Astrocyte (in vitro differentiated cells and primary cell): ENCODE results near the gene SPPL3. TPM values are rescaled to one million over a fixed set of nuclear protein-coding genes. Genes with fewer than 3 reads are reported as not detected.

Source experiments
- DNase-seq: peaks from one replicate; pipeline ENCODE4 v3.0.0-alpha.2; 2010; ENCODE audit warnings: low read depth
- FAIRE-seq: peaks from 2 replicates; lab custom pipeline; 2011; peaks lifted over from hg19 to GRCh38; lab: Jason Lieb, UNC
- H2AFZ ChIP-seq: 2 replicates; pipeline ENCODE4 v1.6.0; 2012; ENCODE audit warnings: low read depth, low read length, inconsistent platforms
- H3K27ac ChIP-seq: 2 replicates; pipeline ENCODE4 v1.5.1; 2011; ENCODE audit warnings: low read depth, low read length, inconsistent platforms
- H3K27me3 ChIP-seq: 2 replicates; pipeline ENCODE4 v1.6.0; 2011; ENCODE audit warnings: low read length, inconsistent platforms; ENCODE audit not compliant: insufficient read depth
- H3K36me3 ChIP-seq: 2 replicates; pipeline ENCODE4 v1.5.1; 2011; ENCODE audit warnings: low read length, inconsistent platforms; ENCODE audit not compliant: insufficient read depth
- H3K4me1 ChIP-seq: 2 replicates; pipeline ENCODE4 v1.5.1; 2011; ENCODE audit warnings: low read length, inconsistent platforms; ENCODE audit not compliant: insufficient read depth
- H3K4me2 ChIP-seq: 2 replicates; pipeline ENCODE4 v1.6.0; 2012; ENCODE audit warnings: low read length, inconsistent platforms
- H3K4me3 ChIP-seq: 2 replicates; pipeline ENCODE4 v1.5.1; 2011; ENCODE audit warnings: low read depth, mild to moderate bottlenecking, low read length, inconsistent platforms; ENCODE audit not compliant: insufficient read depth
- H3K79me2 ChIP-seq: 2 replicates; pipeline ENCODE4 v1.6.0; 2012; ENCODE audit warnings: mild to moderate bottlenecking, low read length, inconsistent platforms; ENCODE audit not compliant: insufficient read depth
- H3K9ac ChIP-seq: 2 replicates; pipeline ENCODE4 v1.6.0; 2012; ENCODE audit warnings: mild to moderate bottlenecking, low read length, inconsistent platforms
- H3K9me3 ChIP-seq: 2 replicates; pipeline ENCODE4 v1.5.1; 2012; ENCODE audit warnings: low read depth, mild to moderate bottlenecking, low read length, inconsistent platforms; ENCODE audit not compliant: insufficient read depth
- H4K20me1 ChIP-seq: 2 replicates; pipeline ENCODE4 v1.6.0; 2012; ENCODE audit warnings: low read length, inconsistent platforms; ENCODE audit not compliant: insufficient read depth
- H3K27ac Mint-ChIP-seq: one replicate; pipeline ENCODE4 v1.8.0; 2021; ENCODE audit warnings: mild to moderate bottlenecking, mixed read lengths; ENCODE audit not compliant: unreplicated experiment
- H3K27me3 Mint-ChIP-seq: one replicate; pipeline ENCODE4 v1.8.0; 2021; ENCODE audit warnings: low read depth, mixed read lengths; ENCODE audit not compliant: unreplicated experiment
- H3K36me3 Mint-ChIP-seq: one replicate; pipeline ENCODE4 v1.8.0; 2021; ENCODE audit warnings: low read depth, mixed read lengths; ENCODE audit not compliant: unreplicated experiment
- H3K4me1 Mint-ChIP-seq: one replicate; pipeline ENCODE4 v1.8.0; 2021; ENCODE audit warnings: low read depth, mixed read lengths; ENCODE audit not compliant: unreplicated experiment
- H3K4me3 Mint-ChIP-seq: one replicate; pipeline ENCODE4 v1.8.0; 2021; ENCODE audit warnings: mild to moderate bottlenecking, moderate library complexity, mixed read lengths; ENCODE audit not compliant: unreplicated experiment
- H3K9me3 Mint-ChIP-seq: one replicate; pipeline ENCODE4 v1.8.0; 2021; ENCODE audit warnings: mild to moderate bottlenecking, mixed read lengths; ENCODE audit not compliant: unreplicated experiment
- EZH2 ChIP-seq: IDR thresholded peaks from 2 replicates; pipeline ENCODE4 v1.6.1; 2012; ENCODE audit warnings: mild to moderate bottlenecking, low read length, inconsistent platforms; ENCODE audit not compliant: insufficient read depth
- total RNA-seq: library from RNA; stranded (reverse); gene quantifications from 2 replicates; pipeline ENCODE4 v1.2.1, GENCODE V29; 2021
- TF ChIP-seq, protein P1 (sequence below): IDR thresholded peaks from 2 replicates; pipeline ENCODE4 v1.5.1; 2011; ENCODE audit warnings: low read depth, mild to moderate bottlenecking, inconsistent platforms, low read length, moderate library complexity; ENCODE audit not compliant: insufficient read depth

The SPPL3 gene
- total RNA-seq, 1 donor from 2014 or later, result 48.3 TPM

DNA sequence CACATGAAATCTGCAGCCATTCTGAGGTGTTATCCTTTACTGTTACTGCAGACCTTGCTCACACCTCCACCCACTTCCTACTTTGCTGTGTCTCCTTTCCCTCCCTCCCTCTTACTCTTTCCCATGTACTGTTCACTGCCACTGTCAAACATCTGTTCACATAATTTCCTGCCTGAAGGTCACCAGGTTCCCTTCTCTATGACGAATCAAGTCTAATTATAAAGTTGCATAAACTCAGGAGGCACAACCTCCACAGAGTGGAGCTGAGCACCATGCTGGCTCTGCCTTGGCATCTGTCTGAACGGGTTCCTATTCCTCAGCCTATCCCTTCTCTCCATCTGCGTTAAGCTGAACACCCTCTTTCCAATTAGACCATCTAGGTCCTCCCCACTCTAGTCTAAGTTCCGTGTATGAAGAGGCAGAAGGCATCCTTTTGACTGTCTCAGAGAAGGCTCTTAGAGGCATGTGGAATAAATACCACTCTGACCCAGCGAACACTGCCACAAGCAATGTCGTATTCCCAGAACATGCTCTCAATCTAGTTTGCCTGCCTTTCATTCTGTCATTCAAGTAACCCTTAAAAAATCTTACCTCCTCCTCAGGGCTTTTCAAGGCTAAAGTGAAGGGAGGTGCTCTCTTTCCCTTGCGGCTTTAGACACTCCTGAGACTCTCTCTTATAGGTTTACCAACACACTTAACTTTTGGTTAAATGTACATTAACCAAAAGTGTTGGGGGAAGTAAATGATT, 129.8 kb downstream of the SPPL3 start:
- H3K27ac ChIP-seq, result no peak overlapping the region
- peaks cover 24% of the 10 kb centered on the region for H4K20me1 ChIP-seq
- DNase-seq (no peak), FAIRE-seq (no peak)
- no peak for TF ChIP-seq EZH2
- TF ChIP-seq, protein P1, sequence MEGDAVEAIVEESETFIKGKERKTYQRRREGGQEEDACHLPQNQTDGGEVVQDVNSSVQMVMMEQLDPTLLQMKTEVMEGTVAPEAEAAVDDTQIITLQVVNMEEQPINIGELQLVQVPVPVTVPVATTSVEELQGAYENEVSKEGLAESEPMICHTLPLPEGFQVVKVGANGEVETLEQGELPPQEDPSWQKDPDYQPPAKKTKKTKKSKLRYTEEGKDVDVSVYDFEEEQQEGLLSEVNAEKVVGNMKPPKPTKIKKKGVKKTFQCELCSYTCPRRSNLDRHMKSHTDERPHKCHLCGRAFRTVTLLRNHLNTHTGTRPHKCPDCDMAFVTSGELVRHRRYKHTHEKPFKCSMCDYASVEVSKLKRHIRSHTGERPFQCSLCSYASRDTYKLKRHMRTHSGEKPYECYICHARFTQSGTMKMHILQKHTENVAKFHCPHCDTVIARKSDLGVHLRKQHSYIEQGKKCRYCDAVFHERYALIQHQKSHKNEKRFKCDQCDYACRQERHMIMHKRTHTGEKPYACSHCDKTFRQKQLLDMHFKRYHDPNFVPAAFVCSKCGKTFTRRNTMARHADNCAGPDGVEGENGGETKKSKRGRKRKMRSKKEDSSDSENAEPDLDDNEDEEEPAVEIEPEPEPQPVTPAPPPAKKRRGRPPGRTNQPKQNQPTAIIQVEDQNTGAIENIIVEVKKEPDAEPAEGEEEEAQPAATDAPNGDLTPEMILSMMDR, result no peak
- no peaks in the 10 kb centered on the region for H3K79me2 ChIP-seq
- no peaks in the 10 kb centered on the region for H3K36me3 ChIP-seq
- H3K27me3 ChIP-seq, result no peaks in the 10 kb centered on the region
- H3K4me2 ChIP-seq, result no peak overlapping the region
- H3K4me1 ChIP-seq, result no peaks in the 10 kb centered on the region
- H2AFZ ChIP-seq, result no peak overlapping the region
- Mint-ChIP-seq H3K27me3 (no peaks in the 10 kb centered on the region), H3K4me3 (no peak overlapping the region), H3K27ac (no peak overlapping the region), H3K36me3 (peaks cover 14% of the 10 kb centered on the region), H3K4me1 (peaks cover 6% of the 10 kb centered on the region), H3K9me3 (peaks cover 2% of the 10 kb centered on the region)
- H3K9ac ChIP-seq, result no peak overlapping the region
- no peak overlapping the region for H3K4me3 ChIP-seq
- H3K9me3 ChIP-seq, result no peaks in the 10 kb centered on the region

DNA sequence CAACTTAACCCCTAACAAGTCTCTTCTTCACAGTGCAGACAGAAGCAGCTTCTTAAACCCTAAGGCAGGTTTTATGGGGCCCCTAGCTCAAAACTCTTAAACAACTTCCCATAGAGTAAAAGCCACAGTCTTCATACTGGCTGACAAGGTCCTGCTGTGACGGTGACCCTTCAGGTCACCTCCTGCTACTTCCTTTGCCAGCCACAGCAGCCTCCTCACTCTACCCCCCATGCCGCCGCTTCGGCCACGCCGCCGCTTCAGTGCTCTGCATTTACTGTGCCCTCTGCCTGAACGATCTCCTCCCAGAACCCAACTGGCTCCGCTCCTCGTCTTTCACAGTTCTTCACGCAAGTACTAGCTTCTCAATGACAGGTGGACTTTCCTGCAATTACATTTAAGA, 133.1 kb downstream of the SPPL3 start:
- Histone ChIP-seq H4K20me1 (peaks cover 24% of the 10 kb centered on the region), H3K4me3 (no peak overlapping the region), H2AFZ (no peak overlapping the region), H3K36me3 (peaks cover 16% of the 10 kb centered on the region), H3K9ac (no peak overlapping the region), H3K9me3 (no peaks in the 10 kb centered on the region), H3K27me3 (no peaks in the 10 kb centered on the region), H3K27ac (no peak overlapping the region), H3K4me1 (no peaks in the 10 kb centered on the region), H3K4me2 (no peak overlapping the region), H3K79me2 (no peaks in the 10 kb centered on the region)
- H3K4me1 Mint-ChIP-seq, result peaks cover 5% of the 10 kb centered on the region
- no peak overlapping the region for H3K4me3 Mint-ChIP-seq
- no peak for DNase-seq
- peaks cover 4% of the 10 kb centered on the region for H3K9me3 Mint-ChIP-seq
- H3K27me3 Mint-ChIP-seq, result no peaks in the 10 kb centered on the region
- H3K36me3 Mint-ChIP-seq, result peaks cover 39% of the 10 kb centered on the region
- H3K27ac Mint-ChIP-seq, result no peak overlapping the region
- no peak for FAIRE-seq
- TF ChIP-seq EZH2, result no peak
- TF ChIP-seq, protein P1, result no peak
